Gastrocnemius medialis (tissue), 4 donors: ENCODE measurements around the gene KASH5.

Source experiments
- POLR2A ChIP-seq, 2 donors: fragments of 450-650 bp; IDR thresholded peaks; one replicate each; pipeline ENCODE4 v1.6.1; 2017; ENCODE audit warnings: antibody characterized with exemption in 2 of 2, mild to moderate bottlenecking in 2 of 2, moderate library complexity in 2 of 2
- TF ChIP-seq, protein P1 (sequence below), 5 experiments: fragments of 450-650 bp in 3 of 5; fragments of 200-600 bp in 2 of 5; sonication (generic) in 2 of 5; IDR thresholded peaks in 4 of 5; conservative IDR thresholded peaks in 1 of 5; 1 replicate in 4 of 5; 2 replicates in 1 of 5; pipeline ENCODE4 v1.5.1; 2016 to 2019; ENCODE audit warnings: antibody characterized with exemption in 5 of 5, mild to moderate bottlenecking in 3 of 5, moderate library complexity in 3 of 5

- TF ChIP-seq POLR2A (IDR thresholded peaks at IDR 0.05), result peak in 1 of 2 donors; percentile 37
- TF ChIP-seq, protein P1, sequence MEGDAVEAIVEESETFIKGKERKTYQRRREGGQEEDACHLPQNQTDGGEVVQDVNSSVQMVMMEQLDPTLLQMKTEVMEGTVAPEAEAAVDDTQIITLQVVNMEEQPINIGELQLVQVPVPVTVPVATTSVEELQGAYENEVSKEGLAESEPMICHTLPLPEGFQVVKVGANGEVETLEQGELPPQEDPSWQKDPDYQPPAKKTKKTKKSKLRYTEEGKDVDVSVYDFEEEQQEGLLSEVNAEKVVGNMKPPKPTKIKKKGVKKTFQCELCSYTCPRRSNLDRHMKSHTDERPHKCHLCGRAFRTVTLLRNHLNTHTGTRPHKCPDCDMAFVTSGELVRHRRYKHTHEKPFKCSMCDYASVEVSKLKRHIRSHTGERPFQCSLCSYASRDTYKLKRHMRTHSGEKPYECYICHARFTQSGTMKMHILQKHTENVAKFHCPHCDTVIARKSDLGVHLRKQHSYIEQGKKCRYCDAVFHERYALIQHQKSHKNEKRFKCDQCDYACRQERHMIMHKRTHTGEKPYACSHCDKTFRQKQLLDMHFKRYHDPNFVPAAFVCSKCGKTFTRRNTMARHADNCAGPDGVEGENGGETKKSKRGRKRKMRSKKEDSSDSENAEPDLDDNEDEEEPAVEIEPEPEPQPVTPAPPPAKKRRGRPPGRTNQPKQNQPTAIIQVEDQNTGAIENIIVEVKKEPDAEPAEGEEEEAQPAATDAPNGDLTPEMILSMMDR (IDR thresholded peaks at IDR 0.05 in 4 of 5, conservative IDR thresholded peaks at IDR 0.05 in 1 of 5), result no peak
These were observed 53.9 kb downstream of the KASH5 start for GRCh38 chr19:49441960-49442350.
